BE2C (cell line): ENCODE measurements around the gene TBX6.

Source experiments
- DNase-seq: peaks from one replicate; pipeline ENCODE4 v3.0.0-alpha.2; 2020
- H3K27me3 ChIP-seq: fragments of 250-450 bp; sonication (Bioruptor Pico); 2 replicates; pipeline ENCODE4 v1.5.1; 2020; ENCODE audit warnings: mild to moderate bottlenecking
- H3K36me3 ChIP-seq: fragments of 250-450 bp; sonication (Bioruptor Pico); 2 replicates; pipeline ENCODE4 v1.5.1; 2020; ENCODE audit warnings: mild to moderate bottlenecking
- H3K4me1 ChIP-seq: fragments of 250-450 bp; sonication (Bioruptor Pico); 2 replicates; pipeline ENCODE4 v1.5.1; 2020
- H3K4me3 ChIP-seq: 2 replicates; pipeline ENCODE4 v1.5.1; 2011; ENCODE audit warnings: low read depth, low read length
- H3K9me3 ChIP-seq: fragments of 250-450 bp; sonication (Bioruptor Pico); 2 replicates; pipeline ENCODE4 v1.5.1; 2020
- CTCF ChIP-seq: IDR thresholded peaks from 2 replicates; pipeline ENCODE4 v1.5.1; 2012; ENCODE audit warnings: mild to moderate bottlenecking, low read depth, low read length

TBX6 gene

GRCh38 chr16:30065102-30065942 lies 26.4 kb downstream of the TBX6 start, which contains the start of gene ALDOA:
ALDOA (plus strand) TSS chr16:30065760; CDS start chr16:30066898, 1,138 bp downstream.
- Histone ChIP-seq H3K4me1 (peaks cover 13% of the 10 kb centered on the region), H3K36me3 (peaks cover 47% of the 10 kb centered on the region), H3K27me3 (no peaks in the 10 kb centered on the region), H3K4me3 (peak within 1 kb of the TSS; percentile 85), H3K9me3 (no peaks in the 10 kb centered on the region)
- DNase-seq: peak; percentile 98
- TF ChIP-seq CTCF: no peak

DNA sequence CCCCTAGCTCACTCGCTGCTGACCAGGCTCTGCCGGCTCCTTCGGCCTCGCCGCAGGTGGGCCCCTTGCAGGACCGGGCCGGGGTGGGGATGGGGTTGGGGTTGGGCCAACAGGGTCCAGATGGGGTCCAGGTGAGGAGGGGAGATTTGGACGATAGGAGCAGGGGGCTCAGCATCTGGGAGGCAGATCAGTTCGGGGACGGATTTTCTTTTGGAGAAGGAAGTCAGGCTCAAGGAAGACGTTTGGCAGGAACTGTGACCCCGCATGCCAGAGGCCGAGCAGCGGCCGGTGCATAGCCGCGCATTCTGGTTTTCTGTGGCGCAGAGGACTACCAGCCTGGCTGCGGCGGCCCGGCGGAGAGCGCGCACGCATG lies 27.0 kb downstream of the TBX6 start:
- Histone ChIP-seq H3K9me3 (no peaks in the 10 kb centered on the region), H3K36me3 (peaks cover 41% of the 10 kb centered on the region), H3K4me1 (peaks cover 16% of the 10 kb centered on the region), H3K27me3 (no peaks in the 10 kb centered on the region), H3K4me3 (peak overlapping the region; percentile 85)
- no peak for DNase-seq
- TF ChIP-seq CTCF: no peak

- Histone ChIP-seq H3K36me3 (peaks cover 35% of the 10 kb centered on the region), H3K27me3 (no peaks in the 10 kb centered on the region), H3K9me3 (no peaks in the 10 kb centered on the region), H3K4me1 (peaks cover 16% of the 10 kb centered on the region), H3K4me3 (peak overlapping the region; percentile 85)
- DNase-seq: peak; percentile 76
- peak; percentile 46 for TF ChIP-seq CTCF
These were observed 27.6 kb downstream of the TBX6 start for GRCh38 chr16:30063893-30064728.

DNA sequence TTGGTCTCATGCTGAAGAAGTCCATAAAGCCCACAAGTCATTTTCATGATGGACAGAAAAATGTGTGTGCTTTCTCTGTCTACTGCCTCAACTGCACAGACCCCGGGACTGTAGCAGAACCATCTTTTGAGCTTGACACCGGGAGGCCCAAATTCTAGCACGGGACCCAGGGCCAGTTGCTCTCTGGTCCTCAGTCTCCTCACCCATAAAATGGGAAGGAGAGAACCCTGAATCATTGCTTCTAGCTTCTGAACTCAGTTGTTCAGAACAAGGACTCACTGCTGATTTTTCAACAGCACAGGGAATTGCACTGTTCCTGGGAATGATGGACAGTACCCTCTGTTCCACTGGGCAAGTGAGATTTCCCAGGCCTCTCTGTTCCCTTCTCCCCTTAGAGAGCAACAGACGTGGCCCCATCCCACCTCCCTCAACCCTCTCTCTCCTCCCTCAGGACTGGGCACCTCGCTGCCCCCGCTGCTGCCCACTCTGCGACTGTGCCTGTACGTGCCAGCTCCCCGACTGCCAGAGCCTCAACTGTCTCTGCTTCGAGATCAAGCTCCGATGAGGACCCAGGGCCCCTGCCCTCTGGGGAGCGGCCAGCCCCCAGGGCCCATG lies 28.3 kb downstream of the TBX6 start:
- Histone ChIP-seq H3K27me3 (no peaks in the 10 kb centered on the region), H3K9me3 (no peaks in the 10 kb centered on the region), H3K4me1 (peaks cover 16% of the 10 kb centered on the region), H3K4me3 (peak overlapping the region; percentile 85), H3K36me3 (peaks cover 27% of the 10 kb centered on the region)
- TF ChIP-seq CTCF: no peak
- no peak for DNase-seq

GRCh38 chr16:30060836-30061554 lies 30.7 kb downstream of the TBX6 start:
- H3K4me3 ChIP-seq: no peak overlapping the region
- H3K9me3 ChIP-seq: no peaks in the 10 kb centered on the region
- DNase-seq: peak; percentile 74
- peaks cover 16% of the 10 kb centered on the region for H3K4me1 ChIP-seq
- H3K27me3 ChIP-seq: no peaks in the 10 kb centered on the region
- TF ChIP-seq CTCF: no peak
- peaks cover 3% of the 10 kb centered on the region for H3K36me3 ChIP-seq
